Measurements from ENCODE around the gene ATP2B2.

The ATP2B2 gene

GRCh38 chr3:10338591-10339353 is 166.6 kb downstream of the ATP2B2 start:
- DNase-seq: no peak

DNA sequence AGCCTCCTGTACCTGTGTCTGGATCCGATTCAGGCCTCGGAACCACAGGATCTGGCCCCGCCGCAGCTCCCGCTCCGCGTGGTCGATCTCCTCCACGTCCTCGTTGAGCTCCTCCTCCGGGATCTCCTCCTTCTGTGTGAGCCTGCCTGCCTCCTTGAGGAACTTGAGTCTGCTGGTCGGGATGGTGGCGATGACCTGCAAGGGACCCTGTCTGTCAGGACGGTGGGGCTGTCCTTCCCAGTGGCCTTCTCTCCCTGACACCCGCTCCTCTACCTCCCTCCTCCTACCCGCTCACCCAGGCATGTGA is 167.3 kb downstream of the ATP2B2 start:
- no peak for DNase-seq

DNA sequence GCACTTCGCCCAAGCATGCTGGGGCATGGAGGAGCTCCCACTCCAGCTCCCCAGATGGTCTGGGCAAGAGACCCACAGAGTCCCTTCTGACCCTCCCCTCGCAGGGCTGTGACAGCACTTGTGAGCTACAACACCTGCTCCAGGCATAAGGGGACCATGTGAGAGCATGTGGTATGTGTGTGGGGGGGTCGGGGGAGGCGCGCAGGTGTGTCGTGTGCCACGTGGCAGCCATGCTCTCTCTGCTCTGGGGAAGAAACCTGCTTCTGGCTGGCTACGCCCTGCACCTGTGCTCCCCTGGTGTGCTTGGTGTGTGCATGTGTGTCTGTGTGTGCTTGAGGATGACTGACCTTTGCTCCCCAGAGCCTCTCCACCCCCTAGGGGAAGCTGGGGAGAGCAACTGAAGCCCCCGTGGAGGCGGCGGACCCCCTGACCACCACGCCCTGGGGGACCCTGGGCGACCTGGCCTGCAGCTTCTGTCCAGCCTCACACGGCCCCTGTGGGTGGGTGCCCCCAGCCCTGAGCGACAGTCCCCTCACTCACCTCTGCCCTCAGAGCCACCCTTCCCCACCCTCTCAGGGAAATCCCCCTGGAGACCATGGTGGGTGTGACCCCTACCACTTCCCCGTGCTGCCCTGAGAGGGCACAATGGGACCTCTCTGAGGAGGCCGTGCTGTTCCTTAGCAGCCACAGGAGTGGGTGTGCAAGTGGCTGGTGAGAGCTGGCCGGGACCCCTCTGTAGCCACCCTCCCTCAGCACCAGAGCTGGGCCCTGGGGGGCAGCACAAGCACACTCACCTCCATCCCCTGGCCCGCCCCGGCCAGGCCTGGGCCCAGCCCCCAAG is 167.8 kb downstream of the ATP2B2 start:
- no peak for DNase-seq

DNA sequence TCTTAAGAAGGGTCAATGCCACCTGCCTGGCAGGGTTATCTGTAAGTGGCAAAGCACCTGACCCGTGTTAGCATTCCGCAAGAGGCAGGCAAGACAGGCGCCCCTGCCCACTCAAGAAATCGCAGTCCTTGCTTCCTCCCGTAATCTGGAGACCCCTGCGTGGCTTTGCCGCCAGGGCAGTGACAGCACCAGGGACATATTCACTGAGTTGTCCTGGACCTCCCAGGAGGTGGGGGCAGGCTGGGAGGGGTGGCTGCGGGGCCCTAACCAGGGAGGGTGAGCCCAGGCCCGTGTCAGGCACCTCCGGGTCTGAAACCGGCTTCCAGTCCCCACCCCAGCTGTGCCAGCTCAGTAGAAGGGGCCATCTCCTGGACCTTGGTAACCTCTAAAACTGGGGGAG is 168.6 kb downstream of the ATP2B2 start:
- no peak for DNase-seq

DNA sequence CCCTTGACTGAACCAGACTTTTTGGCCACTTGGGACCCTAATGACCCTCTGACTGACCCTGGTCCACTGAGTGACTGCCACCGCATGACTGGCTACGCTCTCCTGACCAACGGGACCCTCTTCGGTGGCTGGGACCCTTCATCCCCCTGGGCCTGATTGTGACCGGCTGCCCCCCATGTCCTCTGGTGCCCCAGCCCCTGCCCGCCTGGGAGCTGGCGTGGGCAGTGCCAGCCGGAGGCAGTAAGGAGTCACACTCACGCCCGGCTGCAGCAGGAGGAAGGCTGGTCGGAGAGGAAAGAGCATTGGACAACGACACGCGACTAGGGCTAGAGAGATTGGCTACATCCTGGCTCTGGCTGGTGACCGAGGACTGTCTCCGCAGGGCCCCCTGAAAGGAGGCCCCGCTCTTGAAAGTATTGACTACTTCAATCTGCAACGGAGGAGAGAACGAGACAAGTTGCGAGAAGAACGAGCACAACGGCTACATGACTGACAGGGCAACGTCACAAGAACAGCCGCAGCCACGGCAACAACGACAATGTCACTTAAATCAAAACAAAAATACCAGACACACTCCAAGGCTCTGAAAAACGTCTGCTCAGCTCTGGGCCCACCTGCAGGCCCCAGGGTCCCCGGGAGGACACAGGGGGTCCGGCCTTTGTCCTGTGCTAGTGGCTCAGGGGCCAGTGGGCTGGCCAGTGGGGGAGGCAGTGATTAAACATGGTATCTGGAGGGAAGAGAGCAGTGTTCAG is 169.3 kb downstream of the ATP2B2 start:
- no peak for DNase-seq

DNA sequence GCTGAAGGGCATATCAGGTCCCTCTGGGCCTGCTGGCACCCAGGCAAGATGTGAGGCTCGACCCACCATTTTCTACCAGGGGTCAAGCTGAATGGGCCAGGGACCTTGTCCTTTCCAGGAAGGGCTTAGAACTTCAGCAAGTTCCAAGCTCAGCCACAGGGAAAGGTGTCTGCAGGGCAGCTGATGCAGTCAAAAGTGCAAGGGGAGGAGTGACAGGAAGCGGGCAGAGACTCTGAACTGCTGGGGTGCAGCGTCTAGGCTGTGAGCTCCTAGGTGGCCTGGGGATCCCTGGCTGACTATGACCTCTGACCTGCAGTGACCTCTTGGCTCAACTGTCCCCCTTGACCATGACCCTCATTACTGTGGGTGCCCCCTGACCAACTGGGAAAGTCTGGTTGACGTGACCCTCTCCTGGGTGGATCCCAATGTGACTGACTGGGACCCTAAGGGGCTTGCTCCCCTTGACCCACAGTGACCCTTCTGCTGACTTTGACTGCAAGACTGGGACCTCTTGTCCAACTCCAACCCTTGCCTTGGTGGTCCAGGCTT is 170.1 kb downstream of the ATP2B2 start:
- DNase-seq: no peak

- DNase-seq: no peak
Measured at GRCh38 chr3:10334459-10334858, 170.9 kb downstream of the ATP2B2 start.

DNA sequence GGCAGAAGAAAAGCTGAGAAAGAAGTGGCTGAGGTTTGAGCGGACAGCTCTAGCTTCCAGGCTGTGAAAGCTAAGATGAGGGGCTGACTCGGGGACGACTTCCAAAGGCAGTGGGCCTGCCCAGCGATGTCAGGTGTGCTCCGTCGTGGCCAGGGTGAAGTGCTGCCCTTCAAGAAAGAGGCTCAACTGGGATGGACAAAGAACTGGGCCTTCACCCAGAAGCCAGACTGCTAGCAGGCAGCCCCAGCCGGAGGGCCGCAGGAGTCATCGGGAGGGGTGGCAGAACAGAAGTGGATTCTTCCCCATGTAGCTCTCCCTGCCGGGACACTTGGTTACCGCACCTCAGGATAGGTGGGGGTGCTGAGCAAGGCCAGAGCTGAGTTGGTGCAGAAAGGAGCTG is 171.3 kb downstream of the ATP2B2 start:
- DNase-seq: no peak

DNA sequence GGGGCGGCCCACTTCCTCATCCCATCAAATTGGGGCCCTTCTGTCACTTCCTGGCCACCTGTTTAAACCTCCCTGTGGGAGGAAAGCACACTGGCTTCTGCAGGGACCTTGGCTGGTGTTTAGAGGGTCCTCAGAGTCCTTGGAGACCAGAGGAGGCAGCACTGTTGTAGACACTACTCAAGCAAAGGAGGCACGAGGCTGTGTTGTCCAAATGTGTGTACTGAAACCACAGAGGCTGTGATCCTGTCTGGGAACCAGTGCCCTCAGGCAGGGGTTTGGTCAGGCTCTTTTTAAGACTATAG is 172.1 kb downstream of the ATP2B2 start:
- DNase-seq: no peak

DNA sequence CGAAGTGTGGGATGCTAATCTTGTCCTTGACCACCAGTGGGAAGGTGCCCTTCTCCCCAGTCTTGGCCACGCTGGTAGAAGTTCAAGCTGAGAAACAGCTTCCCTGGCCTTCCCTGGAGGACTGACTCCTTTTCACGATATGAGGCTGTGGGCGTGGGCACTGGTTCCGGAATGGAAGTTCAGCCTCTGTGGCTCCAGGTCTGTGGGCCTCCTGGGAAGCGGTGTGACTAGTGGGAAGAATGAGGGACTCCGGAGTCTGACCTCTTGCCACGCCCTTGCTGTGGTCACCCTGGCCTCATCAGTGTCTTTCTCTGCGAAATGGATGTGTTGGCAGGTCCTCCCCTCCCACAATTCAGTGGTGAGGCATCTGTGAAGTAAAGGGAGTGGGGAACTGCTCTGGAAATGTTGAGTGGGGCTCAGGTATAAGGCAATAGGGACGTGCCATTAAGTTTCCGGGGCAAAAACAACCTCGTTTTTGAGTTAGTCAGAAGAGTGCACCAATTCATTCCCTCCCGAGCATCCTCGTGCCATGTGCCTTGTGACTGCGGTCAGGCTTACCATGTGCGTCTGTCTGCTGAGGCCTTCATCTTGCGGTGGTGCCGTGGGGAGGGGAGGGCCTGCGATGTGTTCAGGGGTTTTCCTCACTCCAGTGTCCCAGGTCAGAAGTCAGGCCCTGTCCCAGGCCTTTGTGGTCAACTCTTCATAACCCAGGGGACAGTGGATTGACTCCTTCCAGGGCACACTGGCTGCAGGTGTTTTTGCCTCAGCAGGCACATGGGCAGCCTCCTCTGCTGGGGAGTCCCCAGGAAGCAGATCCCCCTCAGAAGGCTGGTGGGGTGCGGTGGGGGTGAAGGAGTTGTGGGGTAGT is 172.7 kb downstream of the ATP2B2 start:
- no peak for DNase-seq

DNA sequence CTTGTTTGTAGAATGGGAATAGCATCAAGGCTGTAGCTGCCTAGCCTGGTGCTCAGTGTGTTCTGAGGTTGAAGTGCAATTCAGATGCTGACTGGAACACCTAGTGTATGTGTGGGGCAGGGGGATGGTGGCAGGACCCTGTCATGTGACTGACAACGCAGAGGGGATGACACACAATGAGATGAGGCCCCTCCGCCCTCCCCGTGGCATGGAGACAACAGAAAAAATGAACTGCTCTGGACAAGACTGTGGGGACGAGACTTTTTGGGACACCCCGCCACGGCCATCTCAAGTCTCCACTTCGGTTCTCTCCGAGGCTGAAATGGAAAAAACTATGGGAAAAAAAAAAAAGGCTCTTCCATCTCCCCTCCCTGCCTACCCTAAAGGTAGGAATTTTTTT is 174.1 kb downstream of the ATP2B2 start:
- DNase-seq: no peak

GRCh38 chr3:10330319-10330718 is 175.1 kb downstream of the ATP2B2 start:
- DNase-seq: no peak

DNA sequence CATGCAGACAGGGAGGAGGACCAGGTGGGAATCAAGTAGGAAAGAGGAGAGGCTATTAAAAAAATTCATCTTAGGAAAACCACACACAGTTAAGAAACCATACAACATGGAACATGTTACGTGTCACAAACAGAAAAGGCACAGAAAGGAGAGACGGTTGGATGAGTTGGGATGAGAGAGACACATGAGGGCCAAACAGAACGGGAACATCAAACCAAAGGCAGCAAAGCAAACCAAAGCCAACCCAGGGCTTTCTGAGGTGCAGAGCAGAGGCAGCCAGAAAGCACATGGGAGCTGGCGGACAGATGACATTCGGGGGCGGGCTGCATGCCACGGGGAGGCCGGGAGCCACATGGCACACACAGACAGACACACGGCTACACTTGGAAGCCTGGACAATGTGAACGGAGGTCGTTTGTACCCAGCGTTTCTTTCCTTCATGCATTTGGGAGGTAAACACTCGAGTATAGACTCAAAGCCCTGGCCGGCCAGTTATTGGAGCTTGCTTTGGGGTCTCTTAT is 175.8 kb downstream of the ATP2B2 start:
- DNase-seq: no peak

- no peak for DNase-seq
Measured at GRCh38 chr3:10328460-10329071, 176.8 kb downstream of the ATP2B2 start.

- DNase-seq: no peak
Measured at GRCh38 chr3:10327592-10327991, 177.8 kb downstream of the ATP2B2 start.

- peak; percentile 70 for DNase-seq
Measured at GRCh38 chr3:10322352-10322710, 183.1 kb downstream of the ATP2B2 start.

GRCh38 chr3:10321630-10322351 is 183.6 kb downstream of the ATP2B2 start:
- DNase-seq: no peak

- no peak for DNase-seq
Measured at GRCh38 chr3:10320320-10320677, 185.1 kb downstream of the ATP2B2 start.

- no peak for DNase-seq
Measured at GRCh38 chr3:10319804-10320203, 185.6 kb downstream of the ATP2B2 start.

GRCh38 chr3:10319251-10319650 is 186.1 kb downstream of the ATP2B2 start:
- no peak for DNase-seq

- no peak for DNase-seq
Measured at GRCh38 chr3:10317961-10318350, 187.4 kb downstream of the ATP2B2 start.
